GM12892 (cell line): ENCODE measurements around the gene TTBK2.
"Not testable (repeated sequence)": the region's sequence is repeated elsewhere in the genome, so short reads cannot be mapped to it uniquely, and the experiment has no call there.

Source experiments
- DNase-seq: peaks from one replicate; pipeline ENCODE4 v3.0.0; 2011; ENCODE audit not compliant: insufficient read length
- FAIRE-seq: peaks from 2 replicates; lab custom pipeline; 2011; peaks lifted over from hg19 to GRCh38; lab: Jason Lieb, UNC
- POLR2A ChIP-seq: IDR thresholded peaks from 2 replicates; pipeline ENCODE4 v1.6.1; 2011; ENCODE audit warnings: low read depth, low read length, control low read depth
- POLR2AphosphoS5 ChIP-seq: IDR thresholded peaks from 2 replicates; pipeline ENCODE4 v1.6.1; 2011; ENCODE audit warnings: low read depth, low read length, control low read depth
- TAF1 ChIP-seq: IDR thresholded peaks from 2 replicates; pipeline ENCODE4 v1.6.1; 2011; ENCODE audit warnings: low read depth, mild to moderate bottlenecking, control low read depth, low read length, borderline replicate concordance

Gene TTBK2

GRCh38 chr15:42929306-42929848 lies 8.8 kb upstream of the TTBK2 start:
- no peak for FAIRE-seq
- TF ChIP-seq POLR2A, result no peak
- no peak for TF ChIP-seq TAF1
- no peak for TF ChIP-seq POLR2AphosphoS5
- no peak for DNase-seq

DNA sequence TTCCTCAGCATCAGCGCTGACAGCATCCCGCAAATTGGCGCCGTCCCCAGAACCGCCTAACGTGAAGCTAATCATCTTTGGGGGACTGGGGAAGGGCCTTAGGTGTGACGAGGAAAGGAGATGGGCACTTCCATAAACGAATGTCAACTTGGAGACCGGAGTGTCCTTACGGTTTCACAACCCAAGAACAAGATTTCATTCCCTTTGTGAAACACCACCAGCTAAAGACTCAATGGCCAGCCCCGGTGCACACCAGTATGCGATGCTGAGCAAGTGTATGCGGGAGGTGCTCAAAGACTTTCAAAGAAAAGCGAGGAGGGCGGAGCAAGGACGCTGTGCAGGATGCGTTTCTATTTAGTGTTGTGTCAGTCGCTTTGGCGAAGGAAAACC lies 759 bp upstream of the TTBK2 start:
- no peak for TF ChIP-seq TAF1
- TF ChIP-seq POLR2AphosphoS5, result no peak
- TF ChIP-seq POLR2A, result no peak
- FAIRE-seq (peak; percentile 50), DNase-seq (no peak)

GRCh38 chr15:42919799-42920518 lies 619 bp downstream of the TTBK2 start:
- FAIRE-seq (peak; percentile 36), DNase-seq (no peak)
- TF ChIP-seq POLR2AphosphoS5, result no peak
- TF ChIP-seq TAF1, result no peak
- no peak for TF ChIP-seq POLR2A

GRCh38 chr15:42919308-42919707 lies 1.3 kb downstream of the TTBK2 start:
- FAIRE-seq, result peak; percentile 83
- TF ChIP-seq POLR2A (no peak), TAF1 (no peak), POLR2AphosphoS5 (no peak)
- no peak for DNase-seq

DNA sequence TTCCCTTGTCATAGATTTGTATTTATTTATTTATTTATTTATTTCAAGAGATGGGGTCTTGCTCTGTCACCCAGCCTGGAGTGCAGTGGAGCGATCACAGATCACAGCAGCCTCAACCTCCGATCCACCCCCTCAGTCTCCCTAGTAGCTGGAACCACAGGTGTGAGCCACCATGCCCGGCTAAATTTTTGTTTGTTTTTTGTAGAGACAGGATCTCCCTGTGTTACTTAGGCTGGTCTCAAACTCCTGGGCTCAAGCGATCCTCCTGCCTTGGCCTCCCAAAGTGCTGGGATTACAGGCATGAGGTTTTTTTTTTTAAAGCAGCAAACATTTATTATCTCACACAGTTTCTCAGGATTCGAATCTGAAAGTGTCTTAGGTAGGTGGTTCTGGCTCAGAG lies 2.5 kb downstream of the TTBK2 start:
- FAIRE-seq, result no peak

GRCh38 chr15:42915654-42916315 lies 4.8 kb downstream of the TTBK2 start:
- FAIRE-seq, result no peak
- TF ChIP-seq TAF1 (no peak), POLR2AphosphoS5 (no peak), POLR2A (no peak)
- DNase-seq, result no peak

More for the DNA sequence above, 2.5 kb downstream of the TTBK2 start:
- TF ChIP-seq POLR2A, result no peak
- TF ChIP-seq TAF1, result no peak
- TF ChIP-seq POLR2AphosphoS5, result no peak
- no peak for DNase-seq

GRCh38 chr15:42914728-42915497 lies 5.7 kb downstream of the TTBK2 start:
- DNase-seq (no peak), FAIRE-seq (no peak)
- no peak for TF ChIP-seq TAF1
- no peak for TF ChIP-seq POLR2AphosphoS5
- TF ChIP-seq POLR2A, result no peak

DNA sequence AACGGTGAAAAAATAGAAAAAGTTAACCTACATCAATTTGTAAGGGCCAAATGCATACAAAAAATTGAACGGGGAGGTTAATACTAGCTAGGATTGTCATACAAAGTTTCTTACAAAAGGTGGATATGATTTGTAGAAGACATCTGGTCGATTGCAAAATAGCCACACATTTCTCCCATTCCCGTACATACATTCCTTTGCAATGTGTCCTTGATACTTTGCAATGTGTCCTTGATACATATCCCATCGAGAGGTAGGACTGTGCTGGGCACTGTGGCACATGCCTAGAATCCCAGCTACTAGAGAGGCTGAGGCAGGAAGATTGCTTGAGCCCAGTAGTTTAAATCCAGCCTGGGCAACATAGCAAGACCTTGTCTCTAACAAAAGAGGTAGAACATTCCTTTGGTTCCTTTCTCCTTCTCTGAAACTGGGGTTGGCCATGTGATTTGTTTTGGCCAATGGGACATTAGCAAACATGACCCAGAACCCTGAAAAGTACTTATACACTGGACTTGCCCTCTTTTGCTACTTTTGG lies 9.5 kb downstream of the TTBK2 start:
- no peak for TF ChIP-seq POLR2AphosphoS5
- TF ChIP-seq TAF1, result no peak
- TF ChIP-seq POLR2A, result no peak
- no peak for DNase-seq
- FAIRE-seq, result peak; percentile 24

GRCh38 chr15:42908538-42908937 lies 12.0 kb downstream of the TTBK2 start:
- DNase-seq (no peak), FAIRE-seq (no peak)
- TF ChIP-seq TAF1 (no peak), POLR2AphosphoS5 (no peak), POLR2A (no peak)

GRCh38 chr15:42903388-42904324 lies 16.9 kb downstream of the TTBK2 start:
- FAIRE-seq (no peak), DNase-seq (no peak)
- TF ChIP-seq POLR2AphosphoS5 (no peak), POLR2A (no peak), TAF1 (no peak)

DNA sequence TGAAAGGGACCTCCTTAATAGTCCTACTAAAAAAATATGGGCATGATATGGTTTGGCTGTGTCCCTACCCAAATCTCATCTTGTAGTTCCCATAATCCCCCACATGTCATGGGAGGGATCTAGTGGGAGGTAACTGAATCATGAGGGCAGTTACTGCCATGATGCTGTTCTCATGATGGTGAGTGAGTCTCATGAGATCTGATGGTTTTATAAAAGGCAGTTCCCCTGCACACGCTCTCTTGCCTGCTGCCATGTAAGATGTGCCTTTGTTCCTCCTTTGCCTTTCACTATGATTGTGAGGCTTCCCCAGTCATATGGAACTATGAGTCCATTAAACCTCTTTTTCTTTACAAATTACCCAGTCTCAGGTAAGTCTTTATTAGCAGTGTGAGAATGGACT lies 26.7 kb downstream of the TTBK2 start:
- DNase-seq, FAIRE-seq: not testable (repeated sequence)
